ENCODE data around the gene CACNA2D4. TPM values are rescaled to one million over a fixed set of nuclear protein-coding genes. Genes with fewer than 3 reads are reported as not detected.

The CACNA2D4 gene
- total RNA-seq, 2 donors from 2014 or later, result 5.1 to 5.9 TPM

GRCh38 chr12:1910468-1910867 lies 8.0 kb downstream of the CACNA2D4 start:
- ATAC-seq (no peak), DNase-seq (no peak)
- intact Hi-C loops (cut with DNase I, micrococcal nuclease), result loop anchor here in 1 of 2 donors (10.0 kb wide), 1 partner anchor 86 kb away; the partner anchor contains the start of gene LRTM2

- ATAC-seq (no peak), DNase-seq (no peak)
- intact Hi-C loops (cut with DNase I, micrococcal nuclease), result loop anchor here in 1 of 2 donors (10.0 kb wide), 1 partner anchor 74 kb away; no protein-coding TSS in a partner anchor
Observed at GRCh38 chr12:1908758-1909157, 9.7 kb downstream of the CACNA2D4 start.

- intact Hi-C loops (cut with DNase I, micrococcal nuclease), result loop anchor here in 1 of 2 donors (10.0 kb wide), 1 partner anchor 73 kb away; no protein-coding TSS in a partner anchor
- ATAC-seq (peak; percentile 93), DNase-seq (peak; percentile 63 to 74)
Observed at GRCh38 chr12:1907652-1908611, 10.5 kb downstream of the CACNA2D4 start.

GRCh38 chr12:1906579-1906978 lies 11.9 kb downstream of the CACNA2D4 start:
- no peak for DNase-seq
- ATAC-seq, result no peak
- intact Hi-C loops (cut with DNase I, micrococcal nuclease), result loop anchor here in 1 of 2 donors (10.0 kb wide), 1 partner anchor 72 kb away; no protein-coding TSS in a partner anchor

GRCh38 chr12:1904875-1905274 lies 13.6 kb downstream of the CACNA2D4 start:
- DNase-seq (no peak), ATAC-seq (no peak)
- intact Hi-C loops (cut with DNase I, micrococcal nuclease), result loop anchor here in 1 of 2 donors (10.0 kb wide), 1 partner anchor 70 kb away; no protein-coding TSS in a partner anchor

GRCh38 chr12:1896964-1897363 lies 21.5 kb downstream of the CACNA2D4 start:
- ATAC-seq (no peak), DNase-seq (no peak)
- intact Hi-C loops (cut with DNase I, micrococcal nuclease), result no loop called here

- no peak for ATAC-seq
- intact Hi-C loops (cut with DNase I, micrococcal nuclease), result no loop called here
- no peak for DNase-seq
Observed at GRCh38 chr12:1890810-1891209, 27.6 kb downstream of the CACNA2D4 start.

- DNase-seq (no peak), ATAC-seq (no peak)
- intact Hi-C loops (cut with DNase I, micrococcal nuclease), result no loop called here
Observed at GRCh38 chr12:1890119-1890703, 28.2 kb downstream of the CACNA2D4 start.

GRCh38 chr12:1888923-1889322 lies 29.5 kb downstream of the CACNA2D4 start:
- intact Hi-C loops (cut with DNase I, micrococcal nuclease), result no loop called here
- DNase-seq, result no peak
- no peak for ATAC-seq

GRCh38 chr12:1886396-1887008 lies 31.9 kb downstream of the CACNA2D4 start:
- DNase-seq (no peak), ATAC-seq (no peak)
- intact Hi-C loops (cut with DNase I, micrococcal nuclease), result no loop called here

- peak; percentile 90 for ATAC-seq
- no peak for DNase-seq
Observed at GRCh38 chr12:1885599-1886245, 32.7 kb downstream of the CACNA2D4 start.

GRCh38 chr12:1885082-1885596 lies 33.3 kb downstream of the CACNA2D4 start:
- intact Hi-C loops (cut with DNase I, micrococcal nuclease), result no loop called here
- DNase-seq (no peak), ATAC-seq (no peak)

More at GRCh38 chr12:1885599-1886245, 32.7 kb downstream of the CACNA2D4 start:
- intact Hi-C loops (cut with DNase I, micrococcal nuclease), result no loop called here

GRCh38 chr12:1884651-1885050 lies 33.8 kb downstream of the CACNA2D4 start:
- ATAC-seq (no peak), DNase-seq (no peak)
- intact Hi-C loops (cut with DNase I, micrococcal nuclease), result no loop called here

GRCh38 chr12:1883513-1883912 lies 34.9 kb downstream of the CACNA2D4 start:
- intact Hi-C loops (cut with DNase I, micrococcal nuclease), result no loop called here
- DNase-seq, result no peak

GRCh38 chr12:1882850-1883470 lies 35.5 kb downstream of the CACNA2D4 start:
- intact Hi-C loops (cut with DNase I, micrococcal nuclease), result no loop called here
- DNase-seq, result no peak
- ATAC-seq, result no peak

More at GRCh38 chr12:1883513-1883912, 34.9 kb downstream of the CACNA2D4 start:
- no peak for ATAC-seq

GRCh38 chr12:1882405-1882804 lies 36.0 kb downstream of the CACNA2D4 start:
- ATAC-seq (no peak), DNase-seq (no peak)
- intact Hi-C loops (cut with DNase I, micrococcal nuclease), result no loop called here

GRCh38 chr12:1881936-1882335 lies 36.5 kb downstream of the CACNA2D4 start:
- ATAC-seq (no peak), DNase-seq (no peak)
- intact Hi-C loops (cut with DNase I, micrococcal nuclease), result no loop called here

- intact Hi-C loops (cut with DNase I, micrococcal nuclease), result no loop called here
- ATAC-seq (no peak), DNase-seq (no peak)
Observed at GRCh38 chr12:1881301-1881700, 37.2 kb downstream of the CACNA2D4 start.
